Measurements from ENCODE around the gene LY6G6D.

Gene LY6G6D

DNA sequence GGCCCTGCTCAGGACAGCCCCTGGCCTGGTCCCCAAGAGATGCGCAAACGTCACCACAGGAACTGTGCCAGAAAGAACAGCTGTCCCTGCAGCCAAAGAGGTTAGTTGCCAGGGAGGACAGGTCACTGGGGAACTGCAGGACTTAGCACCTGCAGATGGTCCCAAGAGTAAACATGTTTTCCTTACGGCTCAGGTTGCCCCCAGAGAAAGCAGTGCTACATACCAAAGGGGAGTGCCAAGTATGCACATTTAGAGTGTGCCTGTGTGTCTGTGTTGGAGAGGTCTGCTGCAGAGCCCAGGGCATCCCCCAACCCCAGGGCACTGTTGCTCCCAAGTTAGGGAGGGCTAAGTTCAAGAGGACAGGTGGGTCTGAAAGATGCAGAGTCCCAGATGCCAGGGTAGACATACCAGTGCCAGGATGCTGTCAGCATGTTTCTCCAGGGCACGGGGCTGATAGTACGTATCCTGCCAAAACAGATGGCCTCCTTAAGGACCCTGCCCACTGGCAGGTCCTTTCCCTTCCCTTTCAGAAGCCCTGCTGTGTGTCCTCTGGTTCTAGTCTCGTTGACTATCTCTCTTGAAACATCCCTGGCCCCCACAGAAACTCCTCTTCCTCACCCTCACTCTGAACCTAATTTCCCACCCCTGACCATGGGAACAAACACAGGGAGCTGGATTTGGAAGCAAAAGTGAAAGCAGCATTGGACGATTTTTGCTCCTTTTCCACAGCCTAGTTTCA lies 13.3 kb upstream of the LY6G6D start:
- TF ChIP-seq, protein P1, sequence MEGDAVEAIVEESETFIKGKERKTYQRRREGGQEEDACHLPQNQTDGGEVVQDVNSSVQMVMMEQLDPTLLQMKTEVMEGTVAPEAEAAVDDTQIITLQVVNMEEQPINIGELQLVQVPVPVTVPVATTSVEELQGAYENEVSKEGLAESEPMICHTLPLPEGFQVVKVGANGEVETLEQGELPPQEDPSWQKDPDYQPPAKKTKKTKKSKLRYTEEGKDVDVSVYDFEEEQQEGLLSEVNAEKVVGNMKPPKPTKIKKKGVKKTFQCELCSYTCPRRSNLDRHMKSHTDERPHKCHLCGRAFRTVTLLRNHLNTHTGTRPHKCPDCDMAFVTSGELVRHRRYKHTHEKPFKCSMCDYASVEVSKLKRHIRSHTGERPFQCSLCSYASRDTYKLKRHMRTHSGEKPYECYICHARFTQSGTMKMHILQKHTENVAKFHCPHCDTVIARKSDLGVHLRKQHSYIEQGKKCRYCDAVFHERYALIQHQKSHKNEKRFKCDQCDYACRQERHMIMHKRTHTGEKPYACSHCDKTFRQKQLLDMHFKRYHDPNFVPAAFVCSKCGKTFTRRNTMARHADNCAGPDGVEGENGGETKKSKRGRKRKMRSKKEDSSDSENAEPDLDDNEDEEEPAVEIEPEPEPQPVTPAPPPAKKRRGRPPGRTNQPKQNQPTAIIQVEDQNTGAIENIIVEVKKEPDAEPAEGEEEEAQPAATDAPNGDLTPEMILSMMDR (IDR thresholded peaks at IDR 0.05; ENCODE audit: borderline replicate concordance, control extremely low read depth, extremely low read depth, insufficient read depth, missing control alignments), result no peak
- no peak for DNase-seq (ENCODE audit: low spot score)
- in situ Hi-C loops (cut with MboI; ENCODE audit: low sequenced_read_pairs, unreplicated experiment), result no loop called here

DNA sequence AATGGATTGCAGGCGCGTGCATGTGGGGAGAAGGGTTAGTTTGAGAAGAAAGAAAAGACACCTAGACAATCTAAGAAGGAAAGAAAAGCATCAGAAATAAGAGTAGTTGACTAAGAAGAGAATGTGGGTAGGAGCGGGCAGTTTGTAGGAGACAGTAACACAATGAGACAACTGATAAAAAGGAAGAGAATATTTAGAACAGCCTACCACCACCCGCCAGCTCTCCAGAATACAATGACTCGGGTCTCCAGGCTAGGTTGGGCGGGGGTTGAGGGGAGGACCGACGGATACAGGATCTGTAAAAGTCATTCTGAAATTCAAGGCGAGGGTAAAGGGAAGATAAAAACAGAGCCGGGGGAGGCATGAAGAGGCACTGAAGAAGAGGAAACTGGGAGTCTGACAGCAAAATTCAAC lies 12.7 kb upstream of the LY6G6D start:
- in situ Hi-C loops (cut with MboI; ENCODE audit: low sequenced_read_pairs, unreplicated experiment), result no loop called here
- TF ChIP-seq, protein P1 (IDR thresholded peaks at IDR 0.05; ENCODE audit: borderline replicate concordance, control extremely low read depth, extremely low read depth, insufficient read depth, missing control alignments), result no peak
- DNase-seq (ENCODE audit: low spot score), result no peak

- in situ Hi-C loops (cut with MboI; ENCODE audit: low sequenced_read_pairs, unreplicated experiment), result no loop called here
- DNase-seq (ENCODE audit: low spot score), result peak; percentile 99
- TF ChIP-seq, protein P1 (IDR thresholded peaks at IDR 0.05; ENCODE audit: borderline replicate concordance, control extremely low read depth, extremely low read depth, insufficient read depth, missing control alignments), result no peak
Observed at GRCh38 chr6:31702819-31703716, 12.1 kb upstream of the LY6G6D start, which contains the start of gene ABHD16A. TSS of gene ABHD16A (minus strand) at chr6:31703324. CDS start at chr6:31703281, 43 bp downstream.

DNA sequence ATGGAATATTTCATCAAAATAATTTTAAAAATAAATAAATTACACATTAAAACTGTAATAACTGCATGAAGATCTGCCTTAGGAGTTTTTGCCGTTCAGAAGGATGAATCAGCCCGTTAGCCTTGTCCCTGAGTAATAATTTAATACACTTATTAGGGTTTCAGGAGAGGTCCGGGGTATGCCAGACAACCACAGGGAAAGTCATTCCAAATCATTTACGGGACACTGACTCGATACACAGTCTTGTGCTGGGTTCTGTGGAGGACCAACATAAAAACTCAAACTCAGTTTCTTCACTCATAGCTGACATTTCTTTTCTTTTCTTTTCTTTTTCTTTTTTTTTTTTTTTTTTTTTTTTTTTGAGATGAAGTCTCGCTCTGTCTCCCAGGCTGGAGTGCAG lies 9.2 kb upstream of the LY6G6D start:
- DNase-seq (ENCODE audit: low spot score), result no peak
- in situ Hi-C loops (cut with MboI; ENCODE audit: low sequenced_read_pairs, unreplicated experiment), result no loop called here
- TF ChIP-seq, protein P1 (IDR thresholded peaks at IDR 0.05; ENCODE audit: borderline replicate concordance, control extremely low read depth, extremely low read depth, insufficient read depth, missing control alignments), result no peak

- in situ Hi-C loops (cut with MboI; ENCODE audit: low sequenced_read_pairs, unreplicated experiment), result no loop called here
- no peak for DNase-seq (ENCODE audit: low spot score)
- TF ChIP-seq, protein P1 (IDR thresholded peaks at IDR 0.05; ENCODE audit: borderline replicate concordance, control extremely low read depth, extremely low read depth, insufficient read depth, missing control alignments), result no peak
Observed at GRCh38 chr6:31706599-31706998, 8.5 kb upstream of the LY6G6D start, which contains the start of gene LY6G6F. TSS of gene LY6G6F (plus strand) at chr6:31706866. CDS start at chr6:31706907, 41 bp downstream.

DNA sequence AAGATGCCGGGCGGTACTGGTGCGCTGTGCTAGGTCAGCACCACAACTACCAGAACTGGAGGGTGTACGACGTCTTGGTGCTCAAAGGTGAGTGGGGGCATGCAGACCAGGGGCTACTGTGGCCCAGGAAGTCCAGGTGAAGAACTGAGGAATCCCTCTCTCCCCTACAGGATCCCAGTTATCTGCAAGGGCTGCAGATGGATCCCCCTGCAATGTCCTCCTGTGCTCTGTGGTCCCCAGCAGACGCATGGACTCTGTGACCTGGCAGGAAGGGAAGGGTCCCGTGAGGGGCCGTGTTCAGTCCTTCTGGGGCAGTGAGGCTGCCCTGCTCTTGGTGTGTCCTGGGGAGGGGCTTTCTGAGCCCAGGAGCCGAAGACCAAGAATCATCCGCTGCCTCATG lies 7.4 kb upstream of the LY6G6D start:
- DNase-seq (ENCODE audit: low spot score), result no peak
- TF ChIP-seq, protein P1 (IDR thresholded peaks at IDR 0.05; ENCODE audit: borderline replicate concordance, control extremely low read depth, extremely low read depth, insufficient read depth, missing control alignments), result no peak
- in situ Hi-C loops (cut with MboI; ENCODE audit: low sequenced_read_pairs, unreplicated experiment), result no loop called here

All from GM13976 (cell line).